SU-DHL-6 (cell line): ENCODE measurements around the gene SLC25A26.
"Not testable (repeated sequence)": the region's sequence is repeated elsewhere in the genome, so short reads cannot be mapped to it uniquely, and the experiment has no call there.

Source experiments
- H2AFZ ChIP-seq: fragments of 200-600 bp; sonication (generic); 2 replicates; pipeline ENCODE4 v1.6.1; 2014; ENCODE audit warnings: low read depth, mild to moderate bottlenecking, moderate library complexity, mixed read lengths, antibody characterized with exemption, low read length; ENCODE audit not compliant: severe bottlenecking
- H3F3A ChIP-seq: fragments of 200-600 bp; shearing (Covaris generic); 2 replicates; pipeline ENCODE4 v1.6.0; 2016; ENCODE audit warnings: antibody characterized with exemption, mild to moderate bottlenecking; ENCODE audit not compliant: insufficient read depth
- H3K27ac ChIP-seq: fragments of 200-600 bp; sonication (generic); 2 replicates; pipeline ENCODE4 v1.5.1; 2016; ENCODE audit warnings: low read depth, mild to moderate bottlenecking, low read length, moderate library complexity, mixed read lengths
- H3K27me3 ChIP-seq: fragments of 200-600 bp; sonication (generic), shearing (Covaris generic); 2 replicates; pipeline ENCODE4 v1.6.0; 2014; ENCODE audit warnings: mild to moderate bottlenecking, low read length
- H3K36me3 ChIP-seq: fragments of 200-600 bp; sonication (generic); 2 replicates; pipeline ENCODE4 v1.6.1; 2014; ENCODE audit warnings: mild to moderate bottlenecking, low read length, mixed read lengths
- H3K4me2 ChIP-seq: fragments of 300-600, 200-600 bp; shearing (Covaris generic), sonication (generic); 2 replicates; pipeline ENCODE4 v1.6.0; 2014; ENCODE audit warnings: low read length, low read depth, mild to moderate bottlenecking; ENCODE audit not compliant: poor library complexity, severe bottlenecking
- H3K4me3 ChIP-seq: fragments of 200-600 bp; sonication (generic); 2 replicates; pipeline ENCODE4 v1.5.1; 2014; ENCODE audit warnings: antibody characterized with exemption, low read length, mild to moderate bottlenecking, mixed read lengths; ENCODE audit not compliant: insufficient read depth, poor library complexity, severe bottlenecking
- H3K79me2 ChIP-seq: fragments of 200-600 bp; sonication (generic); 2 replicates; pipeline ENCODE4 v1.6.1; 2014; ENCODE audit warnings: mild to moderate bottlenecking, low read length, moderate library complexity; ENCODE audit not compliant: insufficient read depth
- H3K9ac ChIP-seq: fragments of 200-600 bp; sonication (generic); 2 replicates; pipeline ENCODE4 v1.7.0; 2014; ENCODE audit warnings: mild to moderate bottlenecking, low read length
- H3K9me2 ChIP-seq: fragments of 200-600 bp; sonication (generic); replicated peaks from 2 replicates; pipeline ENCODE4 v1.6.1; 2014; ENCODE audit warnings: low read length; ENCODE audit not compliant: insufficient read depth
- H3K9me3 ChIP-seq: fragments of 200-600 bp; sonication (generic); 2 replicates; pipeline ENCODE4 v1.6.1; 2014; ENCODE audit warnings: low read length, mixed read lengths; ENCODE audit not compliant: insufficient read depth
- H4K20me1 ChIP-seq: fragments of 200-600 bp; sonication (generic); 2 replicates; pipeline ENCODE4 v1.6.1; 2014; ENCODE audit warnings: low read depth, mild to moderate bottlenecking, antibody characterized with exemption, low read length, moderate library complexity, mixed read lengths
- CTCF ChIP-seq: fragments of 200-600 bp; sonication (generic); IDR thresholded peaks from one replicate; pipeline ENCODE4 v1.5.1; 2017; ENCODE audit warnings: antibody characterized with exemption, mild to moderate bottlenecking, low read length, moderate library complexity; ENCODE audit not compliant: insufficient read depth, poor library complexity, severe bottlenecking
- EZH2phosphoT487 ChIP-seq: fragments of 200-600 bp; sonication (generic), shearing (Covaris generic); conservative IDR thresholded peaks from 2 replicates; pipeline ENCODE4 v1.6.1; 2018; ENCODE audit warnings: mild to moderate bottlenecking, antibody characterized with exemption, low read length, moderate library complexity, mixed read lengths

SLC25A26 gene

GRCh38 chr3:66271231-66271630 lies 50.4 kb downstream of the SLC25A26 start:
- Histone ChIP-seq H2AFZ (no peak overlapping the region), H3K9ac (no peak overlapping the region), H3K9me3 (no peaks in the 10 kb centered on the region), H3K4me2 (no peak overlapping the region), H3K9me2 (no peaks in the 10 kb centered on the region), H3K79me2 (no peaks in the 10 kb centered on the region), H3K27me3 (no peaks in the 10 kb centered on the region), H3K4me3 (no peak overlapping the region), H3K27ac (no peak overlapping the region), H3F3A (no peaks in the 10 kb centered on the region), H3K36me3 (no peaks in the 10 kb centered on the region), H4K20me1 (no peaks in the 10 kb centered on the region)
- TF ChIP-seq EZH2phosphoT487: no peak
- TF ChIP-seq CTCF: no peak

GRCh38 chr3:66272016-66272415 lies 51.2 kb downstream of the SLC25A26 start:
- H3F3A ChIP-seq: no peaks in the 10 kb centered on the region
- no peaks in the 10 kb centered on the region for H3K9me2 ChIP-seq
- H3K79me2 ChIP-seq: no peaks in the 10 kb centered on the region
- no peaks in the 10 kb centered on the region for H4K20me1 ChIP-seq
- no peak overlapping the region for H3K27ac ChIP-seq
- no peaks in the 10 kb centered on the region for H3K36me3 ChIP-seq
- no peak overlapping the region for H2AFZ ChIP-seq
- H3K4me3 ChIP-seq: no peak overlapping the region
- no peaks in the 10 kb centered on the region for H3K9me3 ChIP-seq
- no peak overlapping the region for H3K4me2 ChIP-seq
- H3K9ac ChIP-seq: no peak overlapping the region
- no peaks in the 10 kb centered on the region for H3K27me3 ChIP-seq
- TF ChIP-seq CTCF (no peak), EZH2phosphoT487 (no peak)

GRCh38 chr3:66274837-66275236 lies 54.0 kb downstream of the SLC25A26 start:
- H3K27me3 ChIP-seq, H3K9me3 ChIP-seq, H3F3A ChIP-seq: not testable (repeated sequence)

GRCh38 chr3:66276705-66277274 lies 56.0 kb downstream of the SLC25A26 start:
- Histone ChIP-seq H3K79me2 (no peaks in the 10 kb centered on the region), H3K27ac (no peak overlapping the region), H3K9ac (no peak overlapping the region), H3K27me3 (no peaks in the 10 kb centered on the region), H3K9me3 (no peaks in the 10 kb centered on the region), H4K20me1 (no peaks in the 10 kb centered on the region), H2AFZ (no peak overlapping the region), H3K36me3 (no peaks in the 10 kb centered on the region), H3F3A (no peaks in the 10 kb centered on the region), H3K4me3 (no peak overlapping the region), H3K4me2 (no peak overlapping the region), H3K9me2 (no peaks in the 10 kb centered on the region)
- TF ChIP-seq EZH2phosphoT487 (no peak), CTCF (peak; percentile 85)

More at GRCh38 chr3:66274837-66275236, 54.0 kb downstream of the SLC25A26 start:
- H3K9me2 ChIP-seq, H3K27ac ChIP-seq, H3K36me3 ChIP-seq, H3K4me3 ChIP-seq, H4K20me1 ChIP-seq, H3K9ac ChIP-seq, H3K79me2 ChIP-seq, H2AFZ ChIP-seq, H3K4me2 ChIP-seq: not testable (repeated sequence)
